Measurements from ENCODE around the gene HIGD1C. TPM values are rescaled to one million over a fixed set of nuclear protein-coding genes. Genes with fewer than 3 reads are reported as not detected.
"Not testable (repeated sequence)": the region's sequence is repeated elsewhere in the genome, so short reads cannot be mapped to it uniquely, and the experiment has no call there.

HIGD1C gene
- total RNA-seq, 1 donor from 2014 or later: not detected

DNA sequence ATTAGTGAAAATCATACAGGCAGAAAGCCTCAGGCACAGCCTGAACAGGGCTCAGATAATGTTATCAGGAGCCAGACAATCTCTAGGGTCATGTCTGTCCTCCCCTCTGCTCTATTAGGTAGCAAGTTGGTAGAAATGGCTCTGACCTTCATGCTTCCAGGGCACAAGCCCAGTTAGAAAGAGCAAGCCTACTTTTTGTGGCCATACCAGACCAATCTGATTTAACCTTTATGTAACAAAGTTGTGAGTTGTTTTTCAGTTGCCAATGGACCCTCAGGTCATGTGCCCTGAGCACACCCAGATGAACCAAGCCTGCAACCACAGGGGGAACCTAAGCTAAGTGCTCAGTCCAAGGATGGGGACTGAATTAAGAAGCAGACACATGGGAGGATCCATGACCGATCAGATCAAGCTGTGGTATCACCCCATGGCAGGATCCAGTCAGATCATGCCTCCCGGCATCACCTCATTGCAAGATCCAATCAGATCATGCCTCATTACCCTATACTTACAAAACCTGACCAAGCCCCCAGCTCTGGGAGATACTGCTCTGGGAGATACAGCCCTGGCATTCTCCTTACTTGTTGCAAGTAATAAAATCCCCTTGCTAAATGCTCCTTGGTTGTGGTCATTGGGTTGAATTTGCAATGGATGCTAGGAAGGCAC lies 18.8 kb upstream of the HIGD1C start:
- DNase-seq (ENCODE audit: low spot score): no peak

- DNase-seq (ENCODE audit: low spot score): no peak
Observed at GRCh38 chr12:50934371-50934851, 17.9 kb upstream of the HIGD1C start.

- DNase-seq (ENCODE audit: low spot score): no peak
Observed at GRCh38 chr12:50934981-50935807, 17.1 kb upstream of the HIGD1C start.

GRCh38 chr12:50936821-50937530 lies 15.4 kb upstream of the HIGD1C start:
- DNase-seq (ENCODE audit: low spot score): no peak

DNA sequence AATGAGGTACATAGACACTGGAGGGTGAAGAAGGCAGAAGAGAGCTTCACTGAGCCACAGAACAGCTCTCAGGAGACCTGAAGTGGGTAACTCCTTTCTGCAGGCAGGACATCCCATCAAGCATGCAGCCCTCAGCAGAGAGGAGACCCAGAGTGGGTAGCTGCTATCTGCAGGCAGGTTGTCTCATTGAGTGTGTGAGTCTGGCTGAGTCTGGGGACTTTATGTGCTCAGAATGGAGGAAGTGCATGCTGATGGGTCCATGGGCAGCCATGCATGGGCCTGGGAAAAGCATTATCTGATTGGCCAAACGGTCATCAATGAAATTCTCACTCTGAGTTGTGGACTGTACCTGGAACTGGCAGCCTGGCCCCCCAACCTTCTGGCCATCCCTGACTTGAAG lies 14.7 kb upstream of the HIGD1C start:
- no peak for DNase-seq (ENCODE audit: low spot score)

- no peak for DNase-seq (ENCODE audit: low spot score)
Observed at GRCh38 chr12:50947933-50948626, 4.3 kb upstream of the HIGD1C start.

- DNase-seq (ENCODE audit: low spot score): no peak
Observed at GRCh38 chr12:50948798-50949197, 3.5 kb upstream of the HIGD1C start.

GRCh38 chr12:50949801-50950302 lies 2.5 kb upstream of the HIGD1C start:
- no peak for DNase-seq (ENCODE audit: low spot score)

GRCh38 chr12:50951112-50951511 lies 1.2 kb upstream of the HIGD1C start:
- DNase-seq (ENCODE audit: low spot score): no peak

- no peak for DNase-seq (ENCODE audit: low spot score)
Observed at GRCh38 chr12:50953047-50953446, 703 bp downstream of the HIGD1C start.

DNA sequence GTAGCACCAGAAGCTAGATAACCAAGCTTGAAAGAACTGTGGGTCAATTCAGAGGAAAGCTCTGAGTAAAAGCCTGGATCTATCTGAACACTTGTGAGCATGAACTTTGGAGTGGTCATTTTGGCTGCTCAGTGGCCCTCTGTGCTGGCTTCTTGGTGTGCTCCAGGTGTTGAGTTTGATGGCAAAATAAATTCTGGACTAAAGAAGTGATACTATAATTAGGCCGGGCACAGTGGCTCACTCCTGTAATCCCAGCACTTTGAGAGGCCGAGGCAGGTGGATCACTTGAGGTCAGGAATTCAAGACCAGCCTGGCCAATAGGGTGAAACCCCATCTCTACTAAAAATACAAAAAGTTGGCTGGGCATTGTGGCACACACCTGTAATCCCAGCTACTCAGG lies 2.4 kb downstream of the HIGD1C start:
- not testable (repeated sequence) for DNase-seq (ENCODE audit: low spot score)

- DNase-seq (ENCODE audit: low spot score): no peak
Observed at GRCh38 chr12:50955288-50955687, 2.9 kb downstream of the HIGD1C start.

DNA sequence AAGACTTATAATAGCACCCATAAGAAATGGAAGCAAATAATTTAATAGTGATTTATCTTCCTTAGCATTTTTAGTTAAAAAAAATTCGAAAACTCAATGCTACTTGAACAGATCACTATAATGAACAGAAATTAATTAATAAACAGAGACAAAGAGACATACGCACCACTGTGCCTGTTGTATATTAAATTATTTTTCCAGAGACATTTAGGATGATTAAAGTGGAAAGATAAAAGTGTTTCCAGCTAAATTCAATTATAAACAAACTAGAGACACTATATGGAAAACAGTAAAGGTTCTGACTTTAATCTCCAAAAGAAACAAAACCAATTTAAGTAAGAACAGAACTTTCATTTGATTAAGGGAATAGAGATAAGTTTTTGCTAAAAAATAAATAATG lies 3.4 kb downstream of the HIGD1C start:
- DNase-seq (ENCODE audit: low spot score): no peak

- DNase-seq (ENCODE audit: low spot score): no peak
Observed at GRCh38 chr12:50960130-50960529, 7.8 kb downstream of the HIGD1C start.

- no peak for DNase-seq (ENCODE audit: low spot score)
Observed at GRCh38 chr12:50961708-50962107, 9.4 kb downstream of the HIGD1C start.

- DNase-seq (ENCODE audit: low spot score): no peak
Observed at GRCh38 chr12:50964432-50964831, 12.1 kb downstream of the HIGD1C start.

- no peak for DNase-seq (ENCODE audit: low spot score)
Observed at GRCh38 chr12:50971946-50972345, 19.6 kb downstream of the HIGD1C start.

DNA sequence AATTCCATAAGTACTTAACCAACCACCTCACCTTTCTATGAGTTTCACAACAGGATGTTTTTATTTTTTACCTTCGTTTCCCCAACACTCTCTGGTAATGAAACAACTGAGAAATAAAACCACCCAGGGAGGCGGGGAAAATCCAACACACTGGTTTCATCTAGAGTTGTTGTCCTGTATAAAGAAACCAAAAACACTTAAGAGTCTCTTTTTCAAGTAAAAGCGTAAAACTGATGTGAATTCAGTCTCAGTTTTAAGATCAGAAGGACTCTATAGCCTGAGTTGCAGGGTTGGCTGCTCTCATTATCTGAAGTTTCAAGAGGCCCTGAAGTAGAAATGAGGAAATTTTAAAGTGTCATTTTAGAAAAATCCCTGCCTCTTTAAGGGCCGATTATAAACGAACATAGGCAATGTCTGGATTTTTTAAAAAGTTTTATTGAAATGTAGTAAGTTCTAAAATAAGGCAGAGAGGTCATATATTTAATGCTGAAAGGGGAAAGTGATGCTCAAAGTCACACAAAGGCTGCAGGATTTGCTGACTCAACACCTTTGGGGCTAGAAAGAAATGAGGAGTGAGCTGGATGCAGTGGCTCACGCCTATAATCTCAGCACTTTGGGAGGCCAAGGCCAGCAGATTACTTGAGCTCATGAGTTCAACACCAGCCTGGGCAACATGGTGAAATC lies 27.2 kb downstream of the HIGD1C start:
- DNase-seq (ENCODE audit: low spot score): no peak

DNA sequence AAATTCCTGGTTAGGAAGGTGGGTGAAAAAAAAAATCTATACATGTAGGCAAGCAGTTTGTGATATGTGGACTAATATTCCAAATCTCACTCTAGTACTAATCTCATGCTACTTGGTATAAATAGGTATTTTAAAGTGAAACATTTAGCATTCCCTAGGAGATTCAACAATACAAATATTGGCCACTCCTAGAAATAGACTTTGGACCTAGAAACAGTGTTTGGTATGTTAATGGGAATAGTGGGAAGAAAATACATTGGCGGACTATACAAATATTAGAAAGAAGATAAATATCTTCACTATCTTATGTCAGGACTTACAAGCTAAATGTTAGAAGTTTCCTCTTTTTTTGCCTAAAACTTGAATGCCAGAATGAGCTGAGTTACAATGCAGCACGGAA lies 28.2 kb downstream of the HIGD1C start:
- no peak for DNase-seq (ENCODE audit: low spot score)
